ENCODE data around the gene MCRIP1. TPM values are rescaled to one million over a fixed set of nuclear protein-coding genes. Genes with fewer than 3 reads are reported as not detected.

MCRIP1 gene
- total RNA-seq, 1 donor from 2014 or later, result 64.1 TPM

DNA sequence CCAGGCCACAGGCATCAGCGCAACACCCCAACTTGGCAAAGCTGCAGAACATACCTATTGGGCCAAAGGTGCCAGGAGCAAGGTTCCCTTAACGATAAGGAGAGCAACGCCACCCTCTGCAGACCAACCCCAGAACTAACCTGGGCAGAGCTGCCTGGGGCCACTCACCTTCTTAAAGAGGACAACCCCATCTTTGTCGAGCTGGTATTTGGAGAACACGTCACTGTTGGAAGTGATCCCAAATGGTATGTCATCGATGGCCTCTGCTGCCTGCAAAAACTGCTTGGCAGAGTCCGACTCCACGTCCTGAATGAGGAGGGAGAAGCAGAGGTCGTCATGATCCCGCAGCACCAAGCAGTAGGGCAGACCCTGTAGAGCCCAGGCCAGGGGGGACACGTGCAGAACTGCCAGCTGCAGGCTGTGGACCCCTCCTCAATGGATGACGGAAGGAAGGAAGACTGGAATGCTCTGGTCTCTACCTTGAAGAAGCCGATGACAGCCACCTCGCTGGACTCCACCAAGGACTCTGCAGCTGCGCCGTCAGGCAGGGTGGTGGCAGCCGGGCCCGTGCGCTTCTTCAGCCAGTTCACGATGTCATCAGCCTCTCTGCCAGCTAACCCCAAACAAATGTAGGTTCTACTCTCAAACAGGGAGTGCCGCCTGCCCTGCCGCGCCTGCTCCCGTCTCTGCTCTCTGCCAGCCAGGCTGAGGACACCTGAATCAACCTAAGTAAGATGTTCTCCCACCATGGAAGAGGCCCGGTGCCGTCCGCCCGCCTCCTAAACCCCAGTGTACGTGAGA is 22.1 kb upstream of the MCRIP1 start:
- Histone ChIP-seq H3K9me3 (no peaks in the 10 kb centered on the region), H3K36me3 (peaks cover 0 to 52% of the 10 kb centered on the region in 2 donors), H3K4me1 (peaks cover 46% of the 10 kb centered on the region), H3K27ac (peak overlapping the region; percentile 1), H3K27me3 (no peaks in the 10 kb centered on the region), H3K4me3 (no peak overlapping the region)
- no peak for DNase-seq (ENCODE audit: extremely low spot score in 2 of 2)
- intact Hi-C loops (cut with DNase I), result no loop called here
- TF ChIP-seq, protein P1, sequence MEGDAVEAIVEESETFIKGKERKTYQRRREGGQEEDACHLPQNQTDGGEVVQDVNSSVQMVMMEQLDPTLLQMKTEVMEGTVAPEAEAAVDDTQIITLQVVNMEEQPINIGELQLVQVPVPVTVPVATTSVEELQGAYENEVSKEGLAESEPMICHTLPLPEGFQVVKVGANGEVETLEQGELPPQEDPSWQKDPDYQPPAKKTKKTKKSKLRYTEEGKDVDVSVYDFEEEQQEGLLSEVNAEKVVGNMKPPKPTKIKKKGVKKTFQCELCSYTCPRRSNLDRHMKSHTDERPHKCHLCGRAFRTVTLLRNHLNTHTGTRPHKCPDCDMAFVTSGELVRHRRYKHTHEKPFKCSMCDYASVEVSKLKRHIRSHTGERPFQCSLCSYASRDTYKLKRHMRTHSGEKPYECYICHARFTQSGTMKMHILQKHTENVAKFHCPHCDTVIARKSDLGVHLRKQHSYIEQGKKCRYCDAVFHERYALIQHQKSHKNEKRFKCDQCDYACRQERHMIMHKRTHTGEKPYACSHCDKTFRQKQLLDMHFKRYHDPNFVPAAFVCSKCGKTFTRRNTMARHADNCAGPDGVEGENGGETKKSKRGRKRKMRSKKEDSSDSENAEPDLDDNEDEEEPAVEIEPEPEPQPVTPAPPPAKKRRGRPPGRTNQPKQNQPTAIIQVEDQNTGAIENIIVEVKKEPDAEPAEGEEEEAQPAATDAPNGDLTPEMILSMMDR (IDR thresholded peaks at IDR 0.05), result peak in 1 of 3 experiments; percentile 9
- no peak for TF ChIP-seq POLR2A (IDR thresholded peaks at IDR 0.05)
- no peak for TF ChIP-seq POLR2AphosphoS5 (IDR thresholded peaks at IDR 0.05; ENCODE audit: insufficient read depth in 1 of 2, low read depth in 1 of 2)

DNA sequence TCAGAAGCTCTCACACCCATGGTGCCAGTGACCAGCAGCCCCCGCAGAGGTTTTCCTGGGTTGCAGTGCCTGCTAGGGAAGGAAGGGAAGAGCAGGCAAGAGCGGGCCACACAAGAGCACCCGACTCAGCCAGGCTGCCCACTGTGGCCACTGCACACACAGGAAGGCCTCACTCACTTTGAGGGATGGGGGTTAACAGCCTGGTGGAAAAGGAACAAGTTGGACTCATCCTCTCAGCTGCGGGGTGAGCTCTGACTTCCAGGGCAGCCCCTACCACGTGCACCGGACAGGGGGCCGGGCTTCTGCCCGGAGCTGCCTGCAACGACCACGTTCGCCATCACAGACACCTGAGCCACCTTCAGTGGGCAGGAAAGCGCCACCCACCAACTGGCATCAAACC is 19.1 kb upstream of the MCRIP1 start:
- no peaks in the 10 kb centered on the region for H3K27me3 ChIP-seq
- TF ChIP-seq, protein P1 (IDR thresholded peaks at IDR 0.05), result no peak
- TF ChIP-seq POLR2AphosphoS5 (IDR thresholded peaks at IDR 0.05; ENCODE audit: insufficient read depth in 1 of 2, low read depth in 1 of 2) (no peak), POLR2A (IDR thresholded peaks at IDR 0.05) (no peak)
- H3K4me3 ChIP-seq, result no peak overlapping the region
- H3K36me3 ChIP-seq, result peaks cover 0 to 75% of the 10 kb centered on the region in 2 donors
- intact Hi-C loops (cut with DNase I), result no loop called here
- H3K27ac ChIP-seq, result no peak overlapping the region
- H3K4me1 ChIP-seq, result peaks cover 23% of the 10 kb centered on the region
- no peak for DNase-seq (ENCODE audit: extremely low spot score in 2 of 2)
- H3K9me3 ChIP-seq, result no peaks in the 10 kb centered on the region

DNA sequence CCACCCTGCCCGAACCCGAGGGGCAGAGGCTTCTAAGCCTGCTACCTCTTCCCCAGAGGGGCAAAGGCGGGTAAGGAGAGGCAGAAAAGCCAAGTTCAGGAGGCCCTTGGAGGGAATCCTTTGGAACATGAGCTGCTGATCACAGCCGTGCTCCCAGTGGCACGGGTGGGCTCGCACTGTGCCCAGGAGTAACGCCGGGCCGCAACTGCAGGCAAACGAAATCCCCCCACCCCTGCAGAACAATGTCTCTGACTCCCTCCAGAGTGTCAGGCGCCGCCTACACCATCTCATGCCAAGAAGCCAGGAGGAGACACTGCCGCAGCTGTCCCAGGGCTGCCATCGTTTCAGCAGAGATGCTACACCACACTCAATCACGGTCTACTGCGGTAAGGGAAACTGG is 18.3 kb upstream of the MCRIP1 start:
- Histone ChIP-seq H3K9me3 (no peaks in the 10 kb centered on the region), H3K27ac (no peak overlapping the region), H3K4me1 (peaks cover 20% of the 10 kb centered on the region), H3K27me3 (no peaks in the 10 kb centered on the region), H3K4me3 (no peak overlapping the region), H3K36me3 (peaks cover 0 to 83% of the 10 kb centered on the region in 2 donors)
- DNase-seq (ENCODE audit: extremely low spot score in 2 of 2), result no peak
- TF ChIP-seq, protein P1 (IDR thresholded peaks at IDR 0.05), result no peak
- TF ChIP-seq POLR2AphosphoS5 (IDR thresholded peaks at IDR 0.05; ENCODE audit: insufficient read depth in 1 of 2, low read depth in 1 of 2) (no peak), POLR2A (IDR thresholded peaks at IDR 0.05) (no peak)
- intact Hi-C loops (cut with DNase I), result no loop called here

DNA sequence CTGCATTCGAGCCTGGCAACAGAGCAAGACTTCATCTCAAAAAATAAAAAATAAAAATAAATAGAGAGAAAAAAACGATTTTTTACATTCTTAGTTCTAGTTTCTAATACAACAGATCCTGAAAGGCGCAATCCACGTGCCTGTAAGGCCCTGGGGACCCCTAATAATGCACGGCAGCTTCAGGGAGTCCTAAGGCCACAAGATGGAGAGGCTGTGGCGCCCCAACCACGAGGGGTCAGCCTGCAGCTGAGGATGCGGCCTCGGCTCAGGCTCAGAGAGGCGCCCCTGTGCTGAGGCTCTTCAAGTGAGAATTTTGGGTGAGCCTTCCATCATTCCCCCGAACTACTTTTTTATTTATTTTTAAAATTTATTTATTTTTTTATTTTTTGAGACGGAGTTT is 16.4 kb upstream of the MCRIP1 start:
- H3K36me3 ChIP-seq, result peaks cover 4 to 91% of the 10 kb centered on the region in 2 donors
- H3K27ac ChIP-seq, result no peak overlapping the region
- no peaks in the 10 kb centered on the region for H3K27me3 ChIP-seq
- no peaks in the 10 kb centered on the region for H3K9me3 ChIP-seq
- intact Hi-C loops (cut with DNase I), result no loop called here
- H3K4me1 ChIP-seq, result peaks cover under 1% of the 10 kb centered on the region
- TF ChIP-seq, protein P1 (IDR thresholded peaks at IDR 0.05), result no peak
- TF ChIP-seq POLR2A (IDR thresholded peaks at IDR 0.05) (no peak), POLR2AphosphoS5 (IDR thresholded peaks at IDR 0.05; ENCODE audit: insufficient read depth in 1 of 2, low read depth in 1 of 2) (no peak)
- no peak for DNase-seq (ENCODE audit: extremely low spot score in 2 of 2)
- H3K4me3 ChIP-seq, result no peak overlapping the region

All from vagina (tissue), 2 donors.